Measurements from ENCODE around the gene CAMK2A.

CAMK2A gene

DNA sequence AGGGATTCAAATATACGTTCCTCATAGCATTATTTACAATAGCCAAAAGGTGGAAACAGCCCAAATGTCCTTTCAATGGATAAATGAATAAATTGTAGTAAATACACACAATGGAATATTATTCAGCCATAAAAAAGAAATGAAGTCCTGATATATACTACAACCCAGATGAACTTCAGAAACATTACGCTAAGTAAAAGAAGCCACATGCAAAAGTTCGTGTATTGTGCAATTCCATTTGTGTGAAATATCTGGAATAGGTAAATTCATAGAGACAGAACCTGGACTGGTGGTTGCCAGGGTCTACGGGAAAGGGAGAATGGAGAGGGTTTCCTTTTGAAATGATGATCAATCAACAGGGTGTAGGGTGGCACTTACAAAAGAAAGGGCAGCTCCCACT, 25.7 kb upstream of the CAMK2A start:
- intact Hi-C loops (cut with DNase I; ENCODE audit: low total_unique reads), result no loop called here

DNA sequence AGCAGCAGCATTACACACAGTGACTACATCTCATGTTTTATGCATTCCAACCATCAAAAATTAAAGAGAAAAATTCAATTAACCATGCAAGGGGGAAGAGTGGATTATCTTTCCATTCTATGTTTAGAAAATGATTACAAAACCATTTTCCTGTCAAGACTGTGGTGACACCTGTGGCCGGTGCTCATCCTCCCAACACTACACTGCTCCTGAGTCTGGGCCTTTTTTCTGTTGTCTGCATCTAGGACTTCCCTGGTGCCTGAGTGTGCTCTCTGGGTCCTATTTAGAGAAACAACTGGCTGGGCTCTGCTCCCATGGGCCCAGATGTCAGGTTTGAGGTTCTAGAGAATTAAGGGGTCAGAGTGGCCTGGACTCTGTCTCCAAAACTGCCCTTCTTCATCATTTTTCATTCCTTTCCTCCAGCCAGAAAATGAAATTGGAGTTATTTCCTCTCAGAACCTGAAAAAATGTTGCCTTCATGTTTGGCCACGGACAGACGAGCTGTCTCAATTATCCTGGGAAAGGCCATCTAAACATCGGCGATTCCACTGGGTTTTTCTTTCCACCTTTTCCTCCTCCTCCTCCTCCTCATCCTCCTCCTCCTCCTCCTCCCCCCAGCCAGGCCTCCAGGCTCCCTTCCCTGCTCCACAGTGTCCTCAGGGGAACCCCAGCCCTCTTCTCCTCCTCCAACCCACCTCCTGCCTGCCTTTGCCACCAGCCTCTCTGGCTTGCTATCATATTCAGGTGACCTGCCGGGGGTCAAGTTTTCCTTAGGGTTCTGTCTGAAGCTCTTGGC, 24.5 kb upstream of the CAMK2A start:
- Histone ChIP-seq H3K27ac (no peak overlapping the region), H3K36me3 (no peaks in the 10 kb centered on the region), H3K4me3 (no peak overlapping the region), H3K9me3 (no peaks in the 10 kb centered on the region), H3K4me1 (peaks cover 0 to 3% (median 0%) of the 10 kb centered on the region in 4 donors), H3K27me3 (peaks cover 0 to 5% of the 10 kb centered on the region in 2 donors)
- TF ChIP-seq, protein P1, sequence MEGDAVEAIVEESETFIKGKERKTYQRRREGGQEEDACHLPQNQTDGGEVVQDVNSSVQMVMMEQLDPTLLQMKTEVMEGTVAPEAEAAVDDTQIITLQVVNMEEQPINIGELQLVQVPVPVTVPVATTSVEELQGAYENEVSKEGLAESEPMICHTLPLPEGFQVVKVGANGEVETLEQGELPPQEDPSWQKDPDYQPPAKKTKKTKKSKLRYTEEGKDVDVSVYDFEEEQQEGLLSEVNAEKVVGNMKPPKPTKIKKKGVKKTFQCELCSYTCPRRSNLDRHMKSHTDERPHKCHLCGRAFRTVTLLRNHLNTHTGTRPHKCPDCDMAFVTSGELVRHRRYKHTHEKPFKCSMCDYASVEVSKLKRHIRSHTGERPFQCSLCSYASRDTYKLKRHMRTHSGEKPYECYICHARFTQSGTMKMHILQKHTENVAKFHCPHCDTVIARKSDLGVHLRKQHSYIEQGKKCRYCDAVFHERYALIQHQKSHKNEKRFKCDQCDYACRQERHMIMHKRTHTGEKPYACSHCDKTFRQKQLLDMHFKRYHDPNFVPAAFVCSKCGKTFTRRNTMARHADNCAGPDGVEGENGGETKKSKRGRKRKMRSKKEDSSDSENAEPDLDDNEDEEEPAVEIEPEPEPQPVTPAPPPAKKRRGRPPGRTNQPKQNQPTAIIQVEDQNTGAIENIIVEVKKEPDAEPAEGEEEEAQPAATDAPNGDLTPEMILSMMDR (IDR thresholded peaks at IDR 0.05), result no peak
- DNase-seq, result no peak
- intact Hi-C loops (cut with DNase I; ENCODE audit: low total_unique reads), result no loop called here

More for the DNA sequence above, 25.7 kb upstream of the CAMK2A start:
- no peak overlapping the region for H3K4me3 ChIP-seq
- DNase-seq, result no peak
- TF ChIP-seq, protein P1 (IDR thresholded peaks at IDR 0.05), result no peak
- no peaks in the 10 kb centered on the region for H3K36me3 ChIP-seq
- peaks cover 0 to 3% (median 0%) of the 10 kb centered on the region in 4 donors for H3K4me1 ChIP-seq
- no peaks in the 10 kb centered on the region for H3K27me3 ChIP-seq
- no peak overlapping the region for H3K27ac ChIP-seq
- H3K9me3 ChIP-seq, result no peaks in the 10 kb centered on the region

DNA sequence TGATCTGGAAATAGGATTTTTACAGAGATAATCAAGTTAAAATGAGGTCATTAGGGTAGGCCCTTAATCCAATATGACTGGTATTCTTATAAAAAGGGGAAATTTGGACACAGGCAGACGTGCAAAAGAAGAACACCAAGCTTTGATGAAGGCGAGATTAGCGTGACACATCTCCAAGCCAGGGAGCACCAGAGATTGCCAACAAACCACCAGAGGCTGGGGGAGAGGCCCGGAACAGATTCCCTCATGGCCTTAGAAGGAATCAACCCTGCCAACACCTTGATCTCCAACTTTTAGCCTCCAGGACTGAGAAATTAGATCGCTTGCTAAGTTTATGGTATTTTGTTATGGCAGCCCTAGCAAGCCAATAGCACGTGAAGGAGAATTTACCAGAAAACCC, 23.9 kb upstream of the CAMK2A start:
- Histone ChIP-seq H3K9me3 (no peaks in the 10 kb centered on the region), H3K4me3 (no peak overlapping the region), H3K27ac (no peak overlapping the region), H3K27me3 (peaks cover 0 to 6% of the 10 kb centered on the region in 2 donors), H3K4me1 (no peaks in the 10 kb centered on the region), H3K36me3 (no peaks in the 10 kb centered on the region)
- TF ChIP-seq, protein P1 (IDR thresholded peaks at IDR 0.05), result no peak
- intact Hi-C loops (cut with DNase I; ENCODE audit: low total_unique reads), result no loop called here
- DNase-seq, result no peak

DNA sequence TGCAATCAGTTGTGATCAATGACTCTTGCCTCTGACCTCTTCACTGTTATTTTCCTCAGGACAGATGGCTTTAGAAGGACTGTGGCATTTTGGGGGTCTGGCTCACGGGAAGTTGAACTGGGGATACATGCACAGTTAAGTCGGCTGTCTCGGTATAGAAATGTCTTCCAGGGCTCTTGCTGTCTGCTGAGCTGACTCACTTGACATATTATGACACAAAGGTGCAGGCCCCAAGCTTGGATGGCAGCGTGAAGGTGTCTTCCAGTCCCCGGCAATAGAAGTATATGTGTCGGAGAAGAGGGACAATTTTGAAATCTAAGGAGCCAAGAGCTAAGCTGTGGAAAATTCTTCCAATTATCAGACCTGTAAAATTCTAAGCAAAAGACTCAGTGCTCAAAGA, 22.9 kb upstream of the CAMK2A start:
- intact Hi-C loops (cut with DNase I; ENCODE audit: low total_unique reads), result no loop called here
- TF ChIP-seq, protein P1 (IDR thresholded peaks at IDR 0.05), result no peak
- H3K36me3 ChIP-seq, result no peaks in the 10 kb centered on the region

DNA sequence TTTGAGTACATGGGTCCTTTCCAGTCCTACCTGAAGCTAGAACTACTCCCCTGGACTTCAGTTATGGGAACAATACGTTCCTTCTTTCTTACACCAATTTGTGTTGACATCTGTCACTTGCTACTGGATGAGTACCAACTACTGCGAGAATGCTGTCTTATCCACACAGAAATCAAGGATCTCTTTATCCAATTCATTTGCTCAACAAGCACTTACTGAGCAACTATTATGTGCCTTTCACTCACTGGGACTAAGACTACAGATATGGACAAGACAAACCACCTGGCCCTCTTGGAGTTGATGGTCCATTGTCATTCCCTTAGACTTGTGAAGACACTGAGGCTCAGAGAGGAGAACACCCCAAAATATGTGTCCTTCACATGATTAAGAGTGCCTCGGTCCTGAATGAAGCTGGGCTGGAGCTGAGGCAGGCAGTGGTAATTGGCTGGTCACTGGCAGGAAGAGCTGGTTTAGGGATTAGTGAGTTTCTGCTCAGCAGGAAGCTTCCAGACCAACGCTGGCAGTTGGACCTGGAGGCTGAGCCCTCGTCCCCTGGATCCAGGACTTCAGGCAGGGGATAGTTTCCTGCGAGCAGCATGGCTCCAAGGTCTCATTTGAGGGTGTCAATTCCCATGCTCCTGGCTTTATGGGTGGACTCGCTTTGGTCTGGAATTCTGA, 21.6 kb upstream of the CAMK2A start:
- DNase-seq, result no peak
- TF ChIP-seq, protein P1 (IDR thresholded peaks at IDR 0.05), result no peak
- Histone ChIP-seq H3K4me1 (no peaks in the 10 kb centered on the region), H3K27me3 (peaks cover 0 to 6% of the 10 kb centered on the region in 2 donors), H3K4me3 (no peak overlapping the region), H3K27ac (no peak overlapping the region), H3K9me3 (no peaks in the 10 kb centered on the region), H3K36me3 (no peaks in the 10 kb centered on the region)
- intact Hi-C loops (cut with DNase I; ENCODE audit: low total_unique reads), result no loop called here

More for the DNA sequence above, 22.9 kb upstream of the CAMK2A start:
- Histone ChIP-seq H3K9me3 (no peaks in the 10 kb centered on the region), H3K4me1 (no peaks in the 10 kb centered on the region), H3K4me3 (no peak overlapping the region), H3K27me3 (peaks cover 0 to 6% of the 10 kb centered on the region in 2 donors), H3K27ac (no peak overlapping the region)
- no peak for DNase-seq
